IMR-90 (cell line): ENCODE measurements around the gene RAPGEF3. TPM values are rescaled to one million over a fixed set of nuclear protein-coding genes. Genes with fewer than 3 reads are reported as not detected.

Source experiments
- ATAC-seq: fragments of 200-7000 bp; cut with Tn5 transposase; 2 replicates; pipeline ENCODE4 v1.9.1; 2020; ENCODE audit warnings: low read depth, mild to moderate bottlenecking, moderate library complexity
- BruUV-seq: library from RNA; stranded (reverse); fragments of 400-500 nt; replicated peaks from 2 replicates; lab custom pipeline; 2021; lab: Mats Ljungman, UMichigan
- CTCF ChIA-PET: fragments of 300-600 bp; formaldehyde crosslinking; extraction: SDS; loops from one replicate; lab custom pipeline; 2021; ENCODE audit warnings: antibody characterized with exemption; lab: Yijun Ruan, JAX
- POLR2A ChIA-PET: fragments of 300-600 bp; sonication (Branson Sonifier 250); formaldehyde crosslinking; loops from one replicate; lab custom pipeline; 2022; ENCODE audit warnings: antibody characterized with exemption; ENCODE audit not compliant: unreplicated experiment; lab: Charles Lee
- DNase-seq: peaks from one replicate; pipeline ENCODE4 v3.0.0; 2013
- H2AFZ ChIP-seq: replicated peaks from 2 replicates; pipeline ENCODE3; 2013; ENCODE audit warnings: low read length, mild to moderate bottlenecking; ENCODE audit not compliant: poor library complexity
- H2AK5ac ChIP-seq: 2 replicates; pipeline ENCODE4 v1.6.1; 2013; ENCODE audit warnings: low read depth, low read length, inconsistent platforms
- H2AK9ac ChIP-seq: replicated peaks from 2 replicates; pipeline ENCODE3; 2013; ENCODE audit warnings: mild to moderate bottlenecking, low read depth, low read length, moderate library complexity; ENCODE audit not compliant: poor library complexity
- H2BK120ac ChIP-seq: 2 replicates; pipeline ENCODE4 v1.6.1; 2013; ENCODE audit warnings: low read depth, low read length, inconsistent platforms
- H2BK15ac ChIP-seq: 3 replicates; pipeline ENCODE4 v1.6.1; 2013; ENCODE audit warnings: low read depth, low read length, inconsistent platforms
- H2BK20ac ChIP-seq: 2 replicates; pipeline ENCODE4 v1.6.1; 2013; ENCODE audit warnings: low read depth, mild to moderate bottlenecking, inconsistent platforms, low read length, moderate library complexity
- H2BK5ac ChIP-seq: 2 replicates; pipeline ENCODE4 v1.6.1; 2013; ENCODE audit warnings: mild to moderate bottlenecking, low read depth, low read length, inconsistent platforms; ENCODE audit not compliant: poor library complexity, severe bottlenecking
- H3K14ac ChIP-seq: replicated peaks from 2 replicates; pipeline ENCODE4 v1.6.1; 2013; ENCODE audit warnings: low read depth, low read length, inconsistent platforms
- H3K18ac ChIP-seq: 2 replicates; pipeline ENCODE4 v1.6.1; 2013; ENCODE audit warnings: low read depth, low read length, control low read depth
- H3K23ac ChIP-seq: 2 replicates; pipeline ENCODE4 v1.6.1; 2013; ENCODE audit warnings: low read depth, low read length, inconsistent platforms
- H3K27ac ChIP-seq: 2 replicates; pipeline ENCODE4 v1.5.1; 2013; ENCODE audit warnings: mild to moderate bottlenecking, control low read depth, low read length; ENCODE audit not compliant: insufficient read depth
- H3K27me3 ChIP-seq: 2 replicates; pipeline ENCODE4 v1.6.1; 2013; ENCODE audit warnings: low read length; ENCODE audit not compliant: control insufficient read depth, insufficient read depth
- H3K36me3 ChIP-seq: 2 replicates; pipeline ENCODE4 v1.6.1; 2013; ENCODE audit warnings: low read length, mixed read lengths; ENCODE audit not compliant: control insufficient read depth, insufficient read depth
- H3K4ac ChIP-seq: 2 replicates; pipeline ENCODE4 v1.6.1; 2013; ENCODE audit warnings: low read depth, low read length, inconsistent platforms
- H3K4me1 ChIP-seq: 2 replicates; pipeline ENCODE4 v1.6.1; 2013; ENCODE audit warnings: low read length, mixed read lengths; ENCODE audit not compliant: control insufficient read depth, insufficient read depth
- H3K4me2 ChIP-seq: 2 replicates; pipeline ENCODE4 v1.6.1; 2013; ENCODE audit warnings: low read depth, mild to moderate bottlenecking, control low read depth, low read length, moderate library complexity
- H3K4me3 ChIP-seq: 2 replicates; pipeline ENCODE4 v1.5.1; 2013; ENCODE audit warnings: low read depth, mild to moderate bottlenecking, control low read depth, low read length, moderate library complexity; ENCODE audit not compliant: insufficient read depth
- H3K56ac ChIP-seq: 2 replicates; pipeline ENCODE4 v1.6.1; 2013; ENCODE audit warnings: low read length, inconsistent platforms; ENCODE audit not compliant: insufficient read depth; ENCODE audit errors: extremely low read depth
- H3K79me1 ChIP-seq, 2 experiments: 2 replicates each; pipeline ENCODE4 v1.6.1; 2013; ENCODE audit warnings: low read length in 2 of 2, inconsistent platforms in 1 of 2, low read depth in 1 of 2
- H3K9ac ChIP-seq: 2 replicates; pipeline ENCODE4 v1.6.1; 2013; ENCODE audit warnings: low read depth, low read length, control low read depth
- H3K9me1 ChIP-seq: 2 replicates; pipeline ENCODE4 v1.6.1; 2013; ENCODE audit warnings: low read length, inconsistent platforms; ENCODE audit not compliant: insufficient read depth
- H3K9me3 ChIP-seq: 2 replicates; pipeline ENCODE4 v1.6.1; 2013; ENCODE audit warnings: low read length; ENCODE audit not compliant: control insufficient read depth, insufficient read depth
- H4K20me1 ChIP-seq: 2 replicates; pipeline ENCODE4 v1.6.1; 2013; ENCODE audit warnings: low read length, inconsistent platforms; ENCODE audit not compliant: insufficient read depth
- H4K5ac ChIP-seq: 2 replicates; pipeline ENCODE4 v1.6.1; 2013; ENCODE audit warnings: mild to moderate bottlenecking, low read depth, low read length, control low read depth
- H4K8ac ChIP-seq, 2 experiments: 2 replicates each; pipeline ENCODE4 v1.6.1; 2013; ENCODE audit warnings: low read depth in 2 of 2, low read length in 2 of 2, control low read depth in 1 of 2, inconsistent platforms in 1 of 2
- H4K91ac ChIP-seq: 2 replicates; pipeline ENCODE4 v1.6.1; 2013; ENCODE audit warnings: low read depth, low read length, inconsistent platforms; ENCODE audit not compliant: insufficient read depth
- BHLHE40 ChIP-seq: fragments of 150-350 bp; IDR thresholded peaks from 2 replicates; pipeline ENCODE4 v1.6.1; 2016; ENCODE audit warnings: mild to moderate bottlenecking, low read depth, low read length
- CEBPB ChIP-seq: IDR thresholded peaks from 2 replicates; pipeline ENCODE4 v1.6.1; 2012; ENCODE audit warnings: low read depth, low read length, improper control_type of control experiment
- FOS ChIP-seq: fragments of 150-350 bp; IDR thresholded peaks from 2 replicates; pipeline ENCODE4 v1.6.1; 2016; ENCODE audit warnings: low read depth, low read length
- MAFK ChIP-seq: IDR thresholded peaks from 2 replicates; pipeline ENCODE4 v1.6.1; 2012; ENCODE audit warnings: low read depth, low read length, improper control_type of control experiment
- MAZ ChIP-seq: IDR thresholded peaks from 2 replicates; pipeline ENCODE4 v1.6.1; 2012; ENCODE audit warnings: low read depth, mild to moderate bottlenecking, low read length, improper control_type of control experiment, moderate library complexity, borderline replicate concordance
- MXI1 ChIP-seq: IDR thresholded peaks from 2 replicates; pipeline ENCODE4 v1.6.1; 2012; ENCODE audit warnings: low read depth, mild to moderate bottlenecking, low read length, moderate library complexity, borderline replicate concordance
- NFE2L2 ChIP-seq: fragments of 150-350 bp; IDR thresholded peaks from 2 replicates; pipeline ENCODE4 v1.6.1; 2016; ENCODE audit warnings: low read depth, mild to moderate bottlenecking, low read length
- POLR2A ChIP-seq: IDR thresholded peaks from 2 replicates; pipeline ENCODE4 v1.6.1; 2012; ENCODE audit warnings: mild to moderate bottlenecking, low read depth, low read length
- RCOR1 ChIP-seq: IDR thresholded peaks from 2 replicates; pipeline ENCODE4 v1.6.1; 2012; ENCODE audit warnings: mild to moderate bottlenecking, low read length, improper control_type of control experiment; ENCODE audit not compliant: insufficient replicate concordance
- RFX5 ChIP-seq: IDR thresholded peaks from 2 replicates; pipeline ENCODE4 v1.8.0; 2012; ENCODE audit warnings: low read depth, mild to moderate bottlenecking, low read length, moderate library complexity
- SMC3 ChIP-seq: fragments of 150-350 bp; IDR thresholded peaks from 2 replicates; pipeline ENCODE4 v1.6.1; 2016; ENCODE audit warnings: low read depth, mild to moderate bottlenecking, antibody characterized with exemption, low read length, moderate library complexity
- USF2 ChIP-seq: fragments of 150-350 bp; IDR thresholded peaks from 2 replicates; pipeline ENCODE4 v1.6.1; 2017; ENCODE audit warnings: mild to moderate bottlenecking, antibody characterized with exemption, low read length, low read depth
- WGBS, 2 experiments: methylation state at CpG; one replicate each; pipeline versions ENCODE4 v1.1.5 to v1.1.7; 2013; ENCODE audit warnings: missing lambda C conversion rate in 2 of 2; ENCODE audit not compliant: insufficient read length in 1 of 2; ENCODE audit errors: extremely low coverage in 2 of 2; 5-methylcytosine and 5-hydroxymethylcytosine counted together
- dilution Hi-C: fragments of 300-500 bp; cut with HindIII; formaldehyde crosslinking; loops from one replicate; pipeline ENCODE4 v1.14.3; 2018; ENCODE audit warnings: low sequenced_read_pairs; ENCODE audit not compliant: unreplicated experiment
- in situ Hi-C: fragments of 300-500 bp; cut with MboI; formaldehyde crosslinking; loops from 3 replicates; pipeline ENCODE4 v1.14.3; 2019; ENCODE audit warnings: low sequenced_read_pairs, inconsistent platforms, mixed read lengths
- intact Hi-C: fragments of 100-400 bp; cut with micrococcal nuclease; formaldehyde crosslinking; loops from 2 replicates; pipeline ENCODE4 v1.10.0; 2022
- polyA plus RNA-seq, 3 experiments: library from polyadenylated mRNA; depleted of rRNA; stranded (reverse); fragments of >200 nt; gene quantifications; 2 replicates each; pipeline ENCODE4 v1.2.3, GENCODE V29; 2012; ENCODE audit warnings: low replicate concordance in 1 of 3
- total RNA-seq: library from RNA; depleted of rRNA; stranded (reverse); fragments of >200 nt; gene quantifications from 2 replicates; pipeline ENCODE4 v1.2.3, GENCODE V29; 2012
- TF ChIP-seq, protein P1 (sequence below): fragments of 150-350 bp; IDR thresholded peaks from 2 replicates; pipeline ENCODE4 v1.6.1; 2016; ENCODE audit warnings: low read depth, mild to moderate bottlenecking, low read length, moderate library complexity, borderline replicate concordance
- TF ChIP-seq, protein P2 (sequence below): conservative IDR thresholded peaks from 2 replicates; pipeline ENCODE4 v1.5.1; 2012; ENCODE audit warnings: mild to moderate bottlenecking, low read depth, low read length, improper control_type of control experiment

Gene RAPGEF3
- total and polyA plus RNA-seq, 2 of the 4 experiments (the other 2 are of a cell fraction) = 1.3 to 2.0 TPM

DNA sequence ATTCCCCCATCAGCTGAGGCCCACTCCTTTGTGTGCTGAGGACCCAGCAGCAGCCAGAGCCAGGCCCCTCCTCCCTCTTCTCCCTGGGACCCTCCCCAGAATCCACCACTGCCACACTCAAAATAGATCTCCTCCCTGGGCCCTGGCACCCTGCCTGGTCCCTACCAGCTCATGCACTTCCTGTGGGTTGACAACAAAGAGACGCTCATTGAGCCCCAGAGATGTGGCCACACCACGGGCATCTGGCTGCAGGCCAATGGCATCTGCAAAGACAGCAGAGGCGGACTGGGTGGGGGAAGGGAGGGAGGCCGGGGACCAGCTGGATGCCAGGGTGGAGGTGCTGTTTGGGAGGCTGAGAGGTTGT, 17.4 kb downstream of the RAPGEF3 start:
- Histone ChIP-seq H3K14ac (no peak overlapping the region), H3K9me3 (no peaks in the 10 kb centered on the region), H4K20me1 (no peaks in the 10 kb centered on the region), H3K4me3 (no peak overlapping the region), H3K18ac (no peak overlapping the region), H2AFZ (peak overlapping the region; percentile 76), H2BK120ac (no peak overlapping the region), H3K4ac (0 out of 2 replicates have a peak overlapping the region, but pooled peaks have one; percentile 8), H3K9me1 (0 out of 2 replicates have a peak, but pooled peaks cover 5% of the 10 kb centered on the region), H2BK15ac (no peak overlapping the region), H3K56ac (no peak overlapping the region), H4K8ac (no peak overlapping the region), H3K79me1 (no peaks in the 10 kb centered on the region), H4K91ac (no peak overlapping the region), H3K27ac (no peak overlapping the region), H3K23ac (no peak overlapping the region), H3K4me1 (peaks cover 16% of the 10 kb centered on the region), H3K27me3 (peaks cover 26% of the 10 kb centered on the region), H3K4me2 (no peak overlapping the region), H2BK20ac (no peak overlapping the region), H4K5ac (no peak overlapping the region), H3K9ac (no peak overlapping the region), H2AK9ac (peak overlapping the region; percentile 79), H2AK5ac (no peak overlapping the region), H3K36me3 (no peaks in the 10 kb centered on the region), H2BK5ac (no peak overlapping the region)
- BruUV-seq = no TSS peak
- ChIA-PET POLR2A (no interaction called here), CTCF (interaction anchor here (1.0 to 2.2 kb wide), 7 partner anchors 11 to 97 kb away, joined by 4 to 19 read pairs (median 9); partner anchors contain the start of genes ENDOU and RAPGEF3)
- intact Hi-C loops (no loop called here), dilution Hi-C loops (no loop called here), in situ Hi-C loops (loop anchor here (10.0 kb wide), 1 partner anchor 93 kb away; no protein-coding TSS in a partner anchor)
- DNase-seq (no peak), ATAC-seq (no peak)
- TF ChIP-seq RFX5 (no peak), USF2 (no peak), CEBPB (no peak), POLR2A (no peak), SMC3 (no peak), BHLHE40 (no peak), MXI1 (no peak), MAFK (no peak), NFE2L2 (no peak), RCOR1 (no peak), MAZ (no peak), FOS (no peak)
- TF ChIP-seq, protein P1, sequence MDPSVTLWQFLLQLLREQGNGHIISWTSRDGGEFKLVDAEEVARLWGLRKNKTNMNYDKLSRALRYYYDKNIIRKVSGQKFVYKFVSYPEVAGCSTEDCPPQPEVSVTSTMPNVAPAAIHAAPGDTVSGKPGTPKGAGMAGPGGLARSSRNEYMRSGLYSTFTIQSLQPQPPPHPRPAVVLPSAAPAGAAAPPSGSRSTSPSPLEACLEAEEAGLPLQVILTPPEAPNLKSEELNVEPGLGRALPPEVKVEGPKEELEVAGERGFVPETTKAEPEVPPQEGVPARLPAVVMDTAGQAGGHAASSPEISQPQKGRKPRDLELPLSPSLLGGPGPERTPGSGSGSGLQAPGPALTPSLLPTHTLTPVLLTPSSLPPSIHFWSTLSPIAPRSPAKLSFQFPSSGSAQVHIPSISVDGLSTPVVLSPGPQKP = no peak
- TF ChIP-seq, protein P2, sequence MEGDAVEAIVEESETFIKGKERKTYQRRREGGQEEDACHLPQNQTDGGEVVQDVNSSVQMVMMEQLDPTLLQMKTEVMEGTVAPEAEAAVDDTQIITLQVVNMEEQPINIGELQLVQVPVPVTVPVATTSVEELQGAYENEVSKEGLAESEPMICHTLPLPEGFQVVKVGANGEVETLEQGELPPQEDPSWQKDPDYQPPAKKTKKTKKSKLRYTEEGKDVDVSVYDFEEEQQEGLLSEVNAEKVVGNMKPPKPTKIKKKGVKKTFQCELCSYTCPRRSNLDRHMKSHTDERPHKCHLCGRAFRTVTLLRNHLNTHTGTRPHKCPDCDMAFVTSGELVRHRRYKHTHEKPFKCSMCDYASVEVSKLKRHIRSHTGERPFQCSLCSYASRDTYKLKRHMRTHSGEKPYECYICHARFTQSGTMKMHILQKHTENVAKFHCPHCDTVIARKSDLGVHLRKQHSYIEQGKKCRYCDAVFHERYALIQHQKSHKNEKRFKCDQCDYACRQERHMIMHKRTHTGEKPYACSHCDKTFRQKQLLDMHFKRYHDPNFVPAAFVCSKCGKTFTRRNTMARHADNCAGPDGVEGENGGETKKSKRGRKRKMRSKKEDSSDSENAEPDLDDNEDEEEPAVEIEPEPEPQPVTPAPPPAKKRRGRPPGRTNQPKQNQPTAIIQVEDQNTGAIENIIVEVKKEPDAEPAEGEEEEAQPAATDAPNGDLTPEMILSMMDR = no peak
- 0% methylated on average over 1 of the region's 4 CpGs; no CpG with 5 or more reads in 1 of the 2 experiments for WGBS, 2 experiments
